ENCODE data around the gene HK3.
"Not testable (repeated sequence)": the region's sequence is repeated elsewhere in the genome, so short reads cannot be mapped to it uniquely, and the experiment has no call there.

Gene HK3

DNA sequence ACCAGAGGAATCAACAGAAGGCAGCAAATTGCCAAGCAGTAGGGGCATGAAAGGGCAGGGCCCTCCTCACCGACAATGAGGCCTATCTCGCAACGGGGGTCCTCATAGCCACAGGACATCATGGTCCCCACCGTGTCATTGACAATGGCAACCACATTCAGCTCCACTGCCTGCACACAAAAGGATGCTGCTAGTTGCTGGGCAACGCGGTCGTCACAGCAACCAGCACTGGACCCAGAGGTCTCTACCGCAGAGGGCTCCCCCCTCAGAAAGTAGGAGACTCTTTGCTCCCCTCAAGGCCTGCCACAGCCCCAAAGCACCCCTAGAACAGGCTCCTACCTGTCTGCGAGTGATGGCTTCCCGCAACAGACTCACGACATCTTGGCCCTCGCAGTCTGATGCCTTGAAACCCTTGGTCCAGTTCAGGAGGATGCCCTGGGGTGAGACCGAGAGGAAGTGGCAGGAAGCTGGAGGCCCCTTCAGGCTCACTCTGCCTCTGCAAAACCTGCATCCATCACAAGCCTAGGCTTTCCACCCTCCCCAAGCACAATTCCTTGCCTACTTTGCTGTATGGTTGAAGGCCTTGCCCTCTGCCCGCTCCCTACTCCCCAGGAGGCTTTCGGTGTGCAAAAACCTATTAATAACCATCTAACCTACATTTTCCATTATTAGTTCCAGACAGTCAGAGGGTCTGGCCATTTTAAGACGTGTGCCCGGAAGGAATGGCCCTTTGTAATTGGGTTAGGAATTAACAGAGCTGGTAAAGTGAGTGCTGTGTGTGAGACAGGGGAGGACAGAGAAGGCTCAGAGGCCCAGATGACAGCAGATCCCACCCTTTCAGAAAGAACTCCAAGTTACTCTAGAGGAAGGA lies 15.2 kb downstream of the HK3 start:
- DNase-seq (ENCODE audit: low spot score): no peak
- no peak for FAIRE-seq

DNA sequence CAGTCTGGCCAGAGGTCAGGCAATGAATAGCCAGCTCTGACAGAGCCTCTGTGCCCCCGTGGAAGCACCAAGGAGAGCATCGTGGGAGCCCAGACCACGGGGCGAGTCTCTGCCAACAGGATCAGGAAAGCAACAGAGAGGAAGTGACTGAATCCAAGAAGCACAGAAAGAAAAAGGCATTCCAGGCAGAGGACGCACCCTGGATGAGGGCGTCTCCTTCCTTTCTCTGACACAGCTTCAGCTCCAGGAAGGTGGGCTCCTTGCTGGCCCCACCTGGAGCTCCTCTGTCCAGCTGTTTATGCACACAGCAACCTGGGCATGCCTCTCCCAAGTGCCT lies 16.6 kb downstream of the HK3 start:
- no peak for DNase-seq (ENCODE audit: low spot score)
- FAIRE-seq: no peak

DNA sequence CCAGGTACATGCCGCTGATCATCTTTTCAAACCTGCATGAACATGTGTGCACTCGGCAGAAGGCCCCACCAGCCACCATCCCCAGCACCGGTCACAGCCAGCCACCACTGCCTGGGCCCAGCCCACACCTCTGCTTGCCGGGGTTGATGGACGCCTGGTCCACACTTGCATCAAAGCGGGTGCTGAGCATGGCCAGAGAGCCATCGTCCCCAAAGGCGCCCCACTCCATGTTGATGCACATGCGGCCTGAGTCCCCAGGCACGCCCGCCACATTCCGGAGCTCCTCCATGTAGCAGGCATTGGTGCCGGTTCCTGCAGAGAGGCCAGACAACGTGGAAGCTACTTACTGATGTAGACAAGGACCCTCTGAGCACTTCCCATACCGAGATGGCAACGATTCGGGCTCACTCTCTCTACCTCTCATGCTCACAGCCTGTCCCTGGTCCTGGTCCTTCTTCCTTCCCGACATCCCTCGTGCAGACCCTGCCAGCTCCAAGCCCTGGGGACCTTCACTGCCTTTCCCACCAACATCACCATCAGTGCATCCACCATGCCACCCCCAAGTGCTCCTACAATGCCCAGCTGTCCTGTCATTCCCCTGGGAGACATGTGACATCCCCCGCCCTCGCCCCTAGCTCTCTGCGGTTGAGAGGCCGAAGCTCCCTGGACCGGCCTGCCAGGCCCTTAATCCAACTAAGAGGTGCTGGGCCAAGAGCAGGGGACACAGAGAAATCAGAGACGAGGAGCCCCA lies 17.2 kb downstream of the HK3 start:
- DNase-seq (ENCODE audit: low spot score) (no peak), FAIRE-seq (no peak)

DNA sequence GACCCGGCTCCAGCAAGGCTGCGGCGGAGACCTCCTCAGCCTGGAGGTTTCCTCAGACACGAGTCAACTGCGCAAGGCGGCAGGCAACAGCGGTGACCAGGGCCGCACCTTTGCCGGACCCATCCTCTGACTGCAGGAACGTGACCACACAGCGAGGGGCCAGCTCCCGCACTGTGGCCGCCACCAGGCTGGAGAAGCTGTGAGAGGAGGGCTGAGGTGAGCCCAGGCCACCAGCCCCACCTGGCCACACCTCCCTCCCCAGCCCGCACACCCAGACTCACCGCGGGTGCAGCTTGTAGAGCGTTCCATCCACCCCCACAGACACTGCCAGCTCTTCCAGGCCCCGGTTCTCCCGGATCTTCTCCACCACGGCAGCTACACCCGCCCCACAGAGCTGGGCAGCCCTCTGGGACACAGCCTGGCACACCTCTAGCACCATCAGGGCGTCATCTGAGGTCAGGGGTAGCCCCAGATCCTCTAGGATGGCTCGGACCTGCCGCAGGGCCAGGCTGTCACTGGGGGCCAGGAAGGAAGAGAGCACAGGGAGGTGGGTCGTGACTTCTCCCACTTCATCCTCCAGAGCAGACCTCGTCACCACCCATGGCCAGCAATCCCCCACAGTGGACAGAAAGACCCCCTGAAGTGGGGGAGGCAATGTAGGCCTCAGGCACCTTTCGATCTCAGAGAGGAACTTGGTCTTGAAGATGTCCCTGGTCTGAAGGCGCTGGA lies 18.0 kb downstream of the HK3 start:
- FAIRE-seq (no peak), DNase-seq (ENCODE audit: low spot score) (no peak)

DNA sequence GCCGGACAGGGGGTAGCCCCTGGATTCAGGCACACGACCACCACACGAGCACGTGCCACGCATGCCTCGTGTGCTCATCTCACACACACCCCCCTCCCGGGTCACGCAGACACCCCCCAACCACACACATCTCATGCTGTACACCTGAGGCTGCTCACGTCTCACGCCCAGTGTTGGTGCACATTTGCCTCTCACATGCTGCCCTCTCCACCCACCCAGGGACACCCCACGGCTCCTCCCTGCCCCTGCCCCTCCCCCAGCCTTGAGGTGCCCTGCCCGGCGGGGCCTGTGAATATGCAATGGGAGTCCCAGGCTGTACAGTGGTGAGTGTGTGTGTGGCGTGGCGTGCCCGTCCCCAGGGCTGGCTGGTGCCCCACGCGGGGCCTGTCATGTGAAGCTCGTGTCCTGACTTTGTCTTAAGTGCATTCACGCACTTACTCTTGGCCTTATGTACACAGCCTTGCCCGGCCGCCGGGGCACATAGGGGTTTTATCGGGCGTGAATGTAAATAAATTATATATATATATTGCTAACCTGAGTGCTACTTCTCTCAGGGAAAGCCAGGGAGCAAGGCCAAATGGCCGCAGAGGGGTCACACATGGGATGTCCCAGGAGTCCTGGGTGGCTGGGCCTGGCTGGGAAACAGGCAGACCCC lies 18.7 kb downstream of the HK3 start:
- DNase-seq (ENCODE audit: low spot score) (no peak), FAIRE-seq (no peak)

DNA sequence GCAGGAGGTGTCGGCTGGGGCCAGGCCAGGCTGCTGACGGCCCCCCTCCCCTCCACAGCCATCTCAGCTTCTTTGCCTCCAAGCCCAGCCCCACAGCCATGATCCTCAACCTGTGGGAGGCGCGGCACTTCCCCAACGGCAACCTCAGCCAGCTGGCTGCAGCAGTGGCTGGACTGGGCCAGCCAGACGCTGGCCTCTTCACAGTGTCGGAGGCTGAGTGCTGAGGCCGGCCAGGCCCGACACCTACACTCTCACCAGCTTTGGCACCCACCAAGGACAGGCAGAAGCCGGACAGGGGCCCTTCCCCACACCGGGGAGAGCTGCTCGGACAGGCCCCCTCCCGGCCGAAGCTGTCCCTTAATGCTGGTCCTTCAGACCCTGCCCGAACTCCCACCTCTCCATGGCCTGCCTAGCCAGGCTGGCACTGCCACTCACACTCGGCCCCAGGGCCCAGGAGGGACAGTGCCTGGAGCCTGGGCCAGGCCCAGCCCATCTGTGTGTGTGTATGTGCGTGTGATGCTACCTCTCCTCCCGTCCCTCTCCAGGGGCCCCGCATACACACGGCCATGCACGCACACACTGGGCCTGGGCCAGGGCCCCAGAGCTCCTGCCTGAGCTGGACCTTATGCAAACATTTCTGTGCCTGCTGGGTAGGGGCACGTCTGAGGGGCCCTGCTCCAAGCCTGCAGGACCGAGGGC lies 19.3 kb downstream of the HK3 start:
- FAIRE-seq (no peak), DNase-seq (ENCODE audit: low spot score) (no peak)

DNA sequence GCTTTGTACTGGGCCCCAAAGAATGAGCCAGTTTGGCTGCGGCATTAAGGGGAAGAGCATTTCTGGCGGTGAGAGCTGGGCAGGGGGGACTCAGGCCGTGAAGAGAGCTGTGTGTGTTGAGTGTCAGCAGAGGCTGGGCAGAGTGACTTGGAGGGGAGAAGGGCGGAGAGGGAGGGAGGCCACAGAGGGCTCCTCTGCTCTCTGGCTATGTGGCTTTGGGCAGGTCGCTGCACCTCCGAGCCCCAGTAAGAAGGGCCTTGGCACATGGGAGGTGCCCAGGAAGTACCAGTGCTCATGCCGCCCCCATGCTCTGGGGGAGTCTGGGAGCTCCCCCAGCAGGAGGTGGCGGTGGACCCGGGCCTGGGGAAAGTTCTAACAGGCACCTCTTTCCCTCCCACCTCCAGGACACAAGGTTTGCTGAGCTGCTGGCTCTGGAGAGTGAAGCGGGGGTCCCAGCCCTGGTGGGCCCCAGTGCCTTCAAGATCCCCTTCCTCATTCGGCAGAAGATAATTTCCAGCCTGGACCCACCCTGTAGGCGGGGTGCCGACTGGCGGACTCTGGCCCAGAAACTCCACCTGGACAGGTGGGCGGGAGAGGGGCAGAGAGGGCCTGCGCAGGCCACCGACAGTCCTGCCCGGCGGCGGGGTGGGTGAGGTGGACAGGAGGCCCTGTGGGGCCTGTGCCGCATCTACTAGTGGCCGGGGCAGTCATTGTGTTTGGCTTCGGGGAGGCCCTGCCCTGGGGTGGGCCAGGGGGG lies 20.1 kb downstream of the HK3 start:
- DNase-seq (ENCODE audit: low spot score) (no peak), FAIRE-seq (no peak)

DNA sequence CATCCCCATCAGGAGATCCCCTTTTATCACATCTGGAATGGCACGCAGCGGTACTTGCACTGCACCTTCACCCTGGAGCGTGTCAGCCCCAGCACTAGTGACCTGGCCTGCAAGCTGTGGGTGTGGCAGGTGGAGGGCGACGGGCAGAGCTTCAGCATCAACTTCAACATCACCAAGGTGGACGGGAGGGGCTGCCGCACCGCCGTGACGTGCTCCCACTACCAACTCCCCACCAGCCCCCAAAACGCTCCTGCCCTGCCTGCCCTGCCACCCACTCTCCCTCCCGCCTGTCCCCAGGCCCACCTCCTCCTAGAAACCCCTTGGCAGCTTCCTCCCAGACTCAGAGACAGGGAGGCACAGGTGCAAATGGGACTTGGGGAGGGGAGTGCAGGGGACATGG lies 20.7 kb downstream of the HK3 start:
- FAIRE-seq (no peak), DNase-seq (ENCODE audit: low spot score) (no peak)

DNA sequence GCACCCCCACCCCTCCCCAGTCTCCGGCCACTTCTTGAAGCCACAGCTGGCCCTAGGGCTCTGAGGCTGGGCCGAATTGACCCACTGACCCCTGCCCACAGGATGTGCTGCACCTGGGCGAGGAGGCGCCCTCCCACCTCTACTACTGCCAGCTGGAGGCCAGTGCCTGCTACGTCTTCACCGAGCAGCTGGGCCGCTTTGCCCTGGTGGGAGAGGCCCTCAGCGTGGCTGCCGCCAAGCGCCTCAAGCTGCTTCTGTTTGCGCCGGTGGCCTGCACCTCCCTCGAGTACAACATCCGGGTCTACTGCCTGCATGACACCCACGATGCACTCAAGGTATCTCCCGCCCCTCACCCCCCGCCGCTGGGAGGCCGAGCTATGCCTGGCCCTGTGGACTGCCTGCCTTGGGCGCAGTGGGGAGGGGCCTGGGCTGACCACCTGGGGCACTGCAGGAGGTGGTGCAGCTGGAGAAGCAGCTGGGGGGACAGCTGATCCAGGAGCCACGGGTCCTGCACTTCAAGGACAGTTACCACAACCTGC lies 21.3 kb downstream of the HK3 start:
- FAIRE-seq: no peak

DNA sequence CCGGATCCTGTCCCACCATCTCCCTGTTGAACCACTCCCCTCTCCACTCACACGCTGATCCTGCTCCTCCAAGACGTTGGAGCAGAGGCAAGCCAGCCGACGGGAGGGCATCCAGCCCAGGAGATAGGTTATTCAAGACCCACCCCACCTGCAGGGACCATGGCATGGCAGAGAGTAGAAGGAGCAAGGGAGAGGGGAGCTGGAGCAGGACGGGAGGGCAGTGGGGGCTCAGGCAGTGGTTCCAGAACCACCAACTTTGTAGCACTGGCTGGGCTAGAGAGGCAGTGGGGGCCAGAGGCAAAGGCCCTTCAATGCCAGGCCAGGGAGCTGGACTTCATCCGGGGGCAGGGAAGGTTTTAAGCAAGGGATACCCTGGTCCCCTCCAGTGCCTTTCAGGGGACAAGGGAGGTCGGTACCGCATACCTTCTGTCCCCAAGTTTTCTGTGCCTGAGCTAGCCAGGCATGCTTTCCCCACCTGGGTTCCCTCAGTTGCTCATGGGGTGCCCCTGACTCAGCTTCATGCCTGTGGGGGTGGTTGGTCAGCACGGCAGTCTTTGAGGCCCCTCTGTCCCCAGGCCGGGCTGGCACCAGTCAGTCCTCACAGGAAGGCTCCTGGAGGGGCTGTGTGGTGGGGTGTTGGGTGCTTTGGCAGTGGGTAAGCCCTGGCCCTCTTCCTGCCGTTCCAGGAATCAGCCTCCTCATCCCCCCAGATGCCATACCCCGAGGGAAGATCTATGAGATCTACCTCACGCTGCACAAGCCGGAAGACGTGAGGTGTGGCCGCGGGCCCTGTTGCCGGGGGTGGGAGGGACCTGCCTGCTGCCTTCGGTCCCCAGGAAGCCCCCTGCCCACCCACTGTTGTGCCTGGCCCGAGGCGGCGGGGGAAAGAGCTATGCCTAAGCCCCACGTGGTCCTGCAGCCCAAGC lies 22.4 kb downstream of the HK3 start:
- FAIRE-seq: no peak
- DNase-seq (ENCODE audit: low spot score): no peak

More for the DNA sequence above, 21.3 kb downstream of the HK3 start:
- no peak for DNase-seq (ENCODE audit: low spot score)

DNA sequence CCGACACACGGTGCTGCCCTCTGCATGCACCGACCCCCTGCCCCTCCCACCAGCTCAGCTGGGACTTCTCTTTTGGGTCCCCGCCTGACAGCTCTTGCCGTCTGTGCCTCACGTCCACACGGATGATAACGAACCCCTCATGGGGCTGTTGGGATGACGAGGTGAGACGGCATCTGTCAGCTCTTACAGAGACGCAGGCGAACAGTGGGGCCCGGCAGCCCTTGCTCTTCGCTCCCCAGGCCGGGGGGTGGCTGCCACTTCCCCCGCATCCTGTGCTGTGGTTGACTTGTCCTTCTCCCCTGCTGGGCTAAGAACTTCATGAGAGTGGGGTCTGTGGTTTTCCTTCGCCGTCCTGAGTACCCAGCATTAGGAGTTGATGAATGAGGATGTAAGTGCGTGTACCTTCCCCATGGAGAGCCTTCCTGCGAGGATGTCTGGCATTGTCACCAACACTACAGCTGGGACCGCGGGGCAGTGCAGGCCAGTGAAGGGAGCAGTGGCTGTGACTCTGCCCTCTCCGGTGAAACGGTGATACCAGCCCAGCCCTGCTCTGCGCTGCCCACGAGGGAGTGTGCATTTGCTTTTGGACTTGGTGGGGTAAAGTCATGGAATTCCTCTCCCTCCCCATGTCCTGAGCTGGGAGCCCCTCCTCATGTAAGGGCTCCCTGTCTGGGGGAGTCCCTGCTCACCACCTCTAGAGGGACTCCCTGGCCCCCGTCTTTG lies 23.2 kb downstream of the HK3 start:
- no peak for FAIRE-seq
- no peak for DNase-seq (ENCODE audit: low spot score)

DNA sequence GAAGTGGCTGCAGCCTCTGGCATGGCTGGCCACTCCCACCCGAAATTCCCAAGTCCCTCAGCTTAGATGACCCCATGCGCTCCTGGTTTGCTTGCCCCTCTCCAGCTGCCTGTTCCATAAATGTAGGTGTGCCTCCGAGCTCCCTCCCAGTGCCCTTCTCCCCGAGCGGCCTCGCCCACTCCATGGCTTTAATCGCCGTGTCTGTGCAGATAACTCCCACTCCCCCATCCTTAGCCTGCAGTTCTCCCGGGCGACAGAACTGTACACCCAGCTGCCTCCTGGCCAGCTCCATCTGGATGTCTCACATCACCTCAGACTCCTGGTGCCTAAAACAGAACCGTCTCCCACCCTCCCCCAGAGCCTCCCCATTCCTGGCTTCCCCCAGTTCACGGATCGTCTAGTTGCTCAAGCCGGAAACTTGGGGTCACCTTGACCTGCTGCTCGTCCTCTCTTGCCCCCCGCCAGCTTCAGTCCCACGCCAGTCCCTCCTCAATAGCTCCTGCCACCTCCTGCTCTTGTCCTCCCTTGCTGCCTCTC lies 24.1 kb downstream of the HK3 start:
- no peak for FAIRE-seq

DNA sequence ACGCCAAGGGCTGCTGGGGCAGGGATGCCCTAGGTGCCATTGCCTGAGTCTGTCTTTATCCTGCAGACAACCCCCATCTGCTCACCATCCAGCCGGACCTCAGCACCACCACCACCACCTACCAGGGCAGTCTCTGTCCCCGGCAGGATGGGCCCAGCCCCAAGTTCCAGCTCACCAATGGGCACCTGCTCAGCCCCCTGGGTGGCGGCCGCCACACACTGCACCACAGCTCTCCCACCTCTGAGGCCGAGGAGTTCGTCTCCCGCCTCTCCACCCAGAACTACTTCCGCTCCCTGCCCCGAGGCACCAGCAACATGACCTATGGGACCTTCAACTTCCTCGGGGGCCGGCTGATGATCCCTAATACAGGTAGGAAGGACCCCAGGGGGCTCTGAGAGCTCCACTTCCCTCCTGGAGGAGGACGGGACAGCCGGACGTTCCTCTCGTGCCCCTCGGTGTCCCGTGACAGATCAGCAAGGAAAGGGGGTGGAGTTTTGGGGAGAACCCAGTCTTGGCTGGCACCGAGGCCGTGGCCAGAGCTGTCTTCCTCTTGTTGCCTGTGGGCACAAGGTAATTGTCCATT lies 24.9 kb downstream of the HK3 start:
- DNase-seq (ENCODE audit: low spot score): no peak
- FAIRE-seq: no peak

More for the DNA sequence above, 24.1 kb downstream of the HK3 start:
- no peak for DNase-seq (ENCODE audit: low spot score)

DNA sequence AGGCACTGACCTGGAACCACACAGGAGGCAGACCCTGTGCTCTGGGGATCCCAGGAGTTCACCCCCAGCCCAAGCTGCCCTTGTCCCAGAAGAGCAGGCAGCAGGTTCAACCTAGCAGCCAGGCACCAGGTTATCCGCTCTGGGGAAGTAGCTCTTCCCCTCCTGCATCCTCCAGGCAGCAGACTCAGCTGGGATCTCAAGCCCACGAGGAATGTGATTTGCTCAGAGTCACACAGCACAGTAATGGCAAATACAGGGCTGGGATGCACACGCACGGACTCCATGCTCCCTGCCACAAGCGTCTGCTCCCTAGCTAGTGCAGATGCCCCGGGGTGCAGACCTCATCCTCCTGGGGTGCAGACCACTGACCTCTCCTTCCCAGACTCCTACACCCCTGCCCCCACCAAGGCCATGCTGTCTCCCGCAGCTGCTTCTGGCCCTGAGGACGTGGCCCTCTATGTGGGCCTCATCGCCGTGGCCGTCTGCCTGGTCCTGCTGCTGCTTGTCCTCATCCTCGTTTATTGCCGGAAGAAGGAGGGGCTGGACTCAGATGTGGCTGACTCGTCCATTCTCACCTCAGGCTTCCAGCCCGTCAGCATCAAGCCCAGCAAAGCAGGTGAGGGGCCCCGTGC lies 25.5 kb downstream of the HK3 start:
- FAIRE-seq (no peak), DNase-seq (ENCODE audit: low spot score) (no peak)

DNA sequence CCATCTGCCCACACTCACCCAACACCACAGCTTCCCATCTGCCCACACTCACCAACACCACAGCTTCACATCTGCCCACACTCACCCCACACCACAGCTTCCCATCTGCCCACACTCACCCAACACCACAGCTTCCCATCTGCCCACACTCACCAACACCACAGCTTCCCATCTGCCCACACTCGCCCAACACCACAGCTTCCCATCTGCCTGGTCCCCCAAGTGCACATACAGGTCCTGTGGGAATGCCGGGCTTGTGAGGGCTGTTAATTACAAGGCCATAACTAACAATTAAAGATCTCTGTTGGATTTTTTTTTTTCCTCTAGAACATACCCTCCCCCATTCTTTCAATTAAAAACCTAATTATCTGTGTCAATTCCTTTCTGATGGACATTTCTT lies 26.1 kb downstream of the HK3 start:
- not testable (repeated sequence) for FAIRE-seq; DNase-seq (ENCODE audit: low spot score)

DNA sequence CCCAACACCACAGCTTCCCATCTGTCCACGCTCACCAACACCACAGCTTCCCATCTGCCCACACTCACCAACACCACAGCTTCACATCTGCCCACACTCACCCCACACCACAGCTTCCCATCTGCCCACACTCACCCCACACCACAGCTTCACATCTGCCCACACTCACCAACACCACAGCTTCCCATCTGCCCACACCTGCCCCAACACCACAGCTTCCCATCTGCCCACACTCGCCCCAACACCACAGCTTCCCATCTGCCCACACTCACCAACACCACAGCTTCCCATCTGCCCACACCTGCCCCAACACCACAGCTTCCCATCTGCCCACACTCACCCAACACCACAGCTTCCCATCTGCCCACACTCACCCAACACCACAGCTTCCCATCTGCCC lies 26.6 kb downstream of the HK3 start:
- not testable (repeated sequence) for FAIRE-seq; DNase-seq (ENCODE audit: low spot score)

DNA sequence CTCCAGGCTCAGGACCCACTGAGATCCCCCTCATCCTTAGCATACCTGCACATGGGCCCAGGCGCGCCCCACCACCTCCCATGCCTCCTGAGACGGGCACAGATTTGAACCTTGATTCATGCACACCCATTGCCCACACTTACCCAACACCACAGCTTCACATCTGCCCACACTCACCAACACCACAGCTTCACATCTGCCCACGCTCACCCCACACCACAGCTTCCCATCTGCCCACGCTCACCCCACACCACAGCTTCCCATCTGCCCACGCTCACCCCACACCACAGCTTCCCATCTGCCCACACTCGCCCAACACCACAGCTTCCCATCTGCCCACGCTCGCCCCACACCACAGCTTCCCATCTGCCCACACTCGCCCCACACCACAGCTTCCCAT lies 28.5 kb downstream of the HK3 start:
- not testable (repeated sequence) for DNase-seq (ENCODE audit: low spot score); FAIRE-seq

Measured in RCC 7860 (cell line).